Stimulated activated memory B cell treated with anti-CD40 and anti-IgM and Interleukin-4, amounts not matched to agents 10 μg/mL and 1 μg/mL and 100 μg/mL, for 72 hours (primary cell): ENCODE measurements around the gene TMEM141.

Source experiments
- ATAC-seq: fragments of 150-1000 bp; cut with Tn5 transposase; 2 replicates; pipeline ENCODE4 v1.10.0; 2021
- H3K27ac Mint-ChIP-seq: one replicate; pipeline ENCODE4 v1.8.0; 2022; ENCODE audit warnings: mild to moderate bottlenecking, mixed read lengths
- H3K27me3 Mint-ChIP-seq: one replicate; pipeline ENCODE4 v1.8.0; 2022; ENCODE audit warnings: mixed read lengths
- H3K36me3 Mint-ChIP-seq: one replicate; pipeline ENCODE4 v1.8.0; 2022; ENCODE audit warnings: mixed read lengths
- H3K4me1 Mint-ChIP-seq: one replicate; pipeline ENCODE4 v1.8.0; 2022; ENCODE audit warnings: mixed read lengths
- H3K4me3 Mint-ChIP-seq: one replicate; pipeline ENCODE4 v1.8.0; 2022; ENCODE audit warnings: mild to moderate bottlenecking, moderate library complexity, mixed read lengths
- H3K9me3 Mint-ChIP-seq: one replicate; pipeline ENCODE4 v1.8.0; 2022; ENCODE audit warnings: mixed read lengths

Gene TMEM141

GRCh38 chr9:136790640-136791515 lies at the start of gene TMEM141:
Gene TMEM141 (plus strand): TSS chr9:136791344. CDS start chr9:136791371, 27 bp downstream.
- H3K27me3 Mint-ChIP-seq, result peaks cover 18% of the 10 kb centered on the region
- no peaks in the 10 kb centered on the region for H3K36me3 Mint-ChIP-seq
- ATAC-seq, result peak; percentile 96
- H3K4me1 Mint-ChIP-seq, result peaks cover 28% of the 10 kb centered on the region
- H3K27ac Mint-ChIP-seq, result peak within 1 kb of the TSS; percentile 92
- H3K4me3 Mint-ChIP-seq, result peak within 1 kb of the TSS; percentile 91
- H3K9me3 Mint-ChIP-seq, result no peaks in the 10 kb centered on the region

- Mint-ChIP-seq H3K4me1 (peaks cover 47% of the 10 kb centered on the region), H3K27me3 (no peaks in the 10 kb centered on the region), H3K4me3 (peak overlapping the region; percentile 84), H3K36me3 (peaks cover 18% of the 10 kb centered on the region), H3K27ac (peak overlapping the region; percentile 86), H3K9me3 (no peaks in the 10 kb centered on the region)
- peak; percentile 75 for ATAC-seq
Measured at GRCh38 chr9:136741883-136742571, 49.1 kb upstream of the TMEM141 start.

- peaks cover 18% of the 10 kb centered on the region for H3K36me3 Mint-ChIP-seq
Measured at GRCh38 chr9:136742591-136743391, 48.4 kb upstream of the TMEM141 start, which contains the start of gene LCN10. Gene LCN10 (minus strand): TSS chr9:136742940. CDS start chr9:136742903, 37 bp downstream.

GRCh38 chr9:136743639-136744211 lies 47.4 kb upstream of the TMEM141 start:
- Mint-ChIP-seq H3K27me3 (no peaks in the 10 kb centered on the region), H3K36me3 (peaks cover 8% of the 10 kb centered on the region), H3K9me3 (no peaks in the 10 kb centered on the region), H3K27ac (peak overlapping the region; percentile 86), H3K4me1 (peaks cover 64% of the 10 kb centered on the region), H3K4me3 (peak overlapping the region; percentile 26)
- ATAC-seq, result no peak

More at GRCh38 chr9:136742591-136743391, 48.4 kb upstream of the TMEM141 start, which contains the start of gene LCN10:
- H3K27me3 Mint-ChIP-seq, result no peaks in the 10 kb centered on the region
- H3K27ac Mint-ChIP-seq, result peak within 1 kb of the TSS; percentile 86
- peaks cover 54% of the 10 kb centered on the region for H3K4me1 Mint-ChIP-seq
- H3K4me3 Mint-ChIP-seq, result peak within 1 kb of the TSS; percentile 84
- no peak for ATAC-seq
- H3K9me3 Mint-ChIP-seq, result no peaks in the 10 kb centered on the region

- no peak overlapping the region for H3K4me3 Mint-ChIP-seq
- H3K27me3 Mint-ChIP-seq, result no peaks in the 10 kb centered on the region
- peaks cover 74% of the 10 kb centered on the region for H3K4me1 Mint-ChIP-seq
- no peaks in the 10 kb centered on the region for H3K9me3 Mint-ChIP-seq
- peak overlapping the region; percentile 86 for H3K27ac Mint-ChIP-seq
- H3K36me3 Mint-ChIP-seq, result no peaks in the 10 kb centered on the region
- no peak for ATAC-seq
Measured at GRCh38 chr9:136744773-136745172, 46.4 kb upstream of the TMEM141 start.

- H3K4me1 Mint-ChIP-seq, result peaks cover 77% of the 10 kb centered on the region
- peak overlapping the region; percentile 86 for H3K27ac Mint-ChIP-seq
- peaks cover under 1% of the 10 kb centered on the region for H3K9me3 Mint-ChIP-seq
- no peaks in the 10 kb centered on the region for H3K27me3 Mint-ChIP-seq
- no peak overlapping the region for H3K4me3 Mint-ChIP-seq
- ATAC-seq, result no peak
- no peaks in the 10 kb centered on the region for H3K36me3 Mint-ChIP-seq
Measured at GRCh38 chr9:136745389-136746154, 45.6 kb upstream of the TMEM141 start.

- Mint-ChIP-seq H3K4me3 (no peak overlapping the region), H3K27ac (no peak overlapping the region)
Measured at GRCh38 chr9:136746155-136746490, 45.0 kb upstream of the TMEM141 start.

GRCh38 chr9:136746621-136747020 lies 44.5 kb upstream of the TMEM141 start:
- no peak overlapping the region for H3K4me3 Mint-ChIP-seq
- H3K27ac Mint-ChIP-seq, result peak overlapping the region; percentile 46
- no peaks in the 10 kb centered on the region for H3K27me3 Mint-ChIP-seq
- no peaks in the 10 kb centered on the region for H3K36me3 Mint-ChIP-seq
- peaks cover 73% of the 10 kb centered on the region for H3K4me1 Mint-ChIP-seq
- no peak for ATAC-seq
- H3K9me3 Mint-ChIP-seq, result peaks cover 7% of the 10 kb centered on the region

More at GRCh38 chr9:136746155-136746490, 45.0 kb upstream of the TMEM141 start:
- ATAC-seq, result no peak
- peaks cover 77% of the 10 kb centered on the region for H3K4me1 Mint-ChIP-seq
- H3K36me3 Mint-ChIP-seq, result no peaks in the 10 kb centered on the region
- no peaks in the 10 kb centered on the region for H3K27me3 Mint-ChIP-seq
- peaks cover 6% of the 10 kb centered on the region for H3K9me3 Mint-ChIP-seq

DNA sequence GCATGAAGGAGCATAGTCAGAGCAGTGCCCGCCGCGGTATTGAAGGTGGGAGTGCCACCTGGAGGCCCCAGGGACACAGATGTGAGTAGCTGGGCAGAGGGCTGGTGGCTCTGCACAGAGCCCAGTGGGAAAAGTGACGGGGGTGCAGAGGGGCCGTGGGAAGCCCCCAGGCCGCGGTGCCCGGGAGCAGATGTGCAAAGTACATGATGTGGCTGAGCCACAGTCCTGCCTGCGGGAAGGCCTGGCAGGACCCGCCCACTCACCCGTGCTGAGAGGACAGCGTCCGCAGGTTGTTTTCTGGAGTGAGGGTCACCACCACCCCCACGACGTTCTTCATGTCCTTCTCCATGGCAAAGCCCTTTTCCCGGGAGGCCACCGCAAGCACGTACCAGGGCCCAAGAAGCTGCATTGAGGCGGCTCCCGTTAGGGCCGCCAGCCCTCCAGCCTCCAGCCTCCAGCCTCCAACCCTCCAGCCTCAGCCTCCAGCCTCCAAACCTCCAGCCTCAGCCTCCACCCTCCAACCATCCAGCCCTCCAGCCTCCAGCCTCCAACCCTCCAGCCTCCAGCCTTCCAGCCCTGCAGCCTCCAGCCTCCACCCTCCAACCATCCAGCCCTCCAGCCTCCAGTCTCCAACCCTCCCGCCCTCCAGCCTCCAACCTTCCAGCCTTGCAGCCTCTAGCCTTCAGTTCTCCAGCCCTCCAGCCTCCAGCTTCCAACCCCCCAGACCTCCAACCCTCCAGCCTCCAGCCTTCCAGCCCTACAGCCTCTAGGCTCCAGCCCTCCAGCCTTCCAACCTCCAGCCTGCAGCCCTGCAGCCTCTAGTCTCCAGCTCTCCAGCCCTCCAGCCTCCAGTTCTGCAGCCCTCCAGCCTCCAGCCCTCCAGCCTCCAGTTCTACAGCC lies 43.7 kb upstream of the TMEM141 start:
- no peaks in the 10 kb centered on the region for H3K27me3 Mint-ChIP-seq
- H3K4me1 Mint-ChIP-seq, result peaks cover 65% of the 10 kb centered on the region
- H3K36me3 Mint-ChIP-seq, result peaks cover 3% of the 10 kb centered on the region
- peaks cover 11% of the 10 kb centered on the region for H3K9me3 Mint-ChIP-seq
- H3K27ac Mint-ChIP-seq, result peak overlapping the region; percentile 86
- no peak overlapping the region for H3K4me3 Mint-ChIP-seq
- no peak for ATAC-seq

- Mint-ChIP-seq H3K4me3 (peak within 1 kb of the TSS; percentile 11), H3K27me3 (no peaks in the 10 kb centered on the region), H3K9me3 (peaks cover 14% of the 10 kb centered on the region), H3K4me1 (peaks cover 57% of the 10 kb centered on the region), H3K36me3 (peaks cover 8% of the 10 kb centered on the region), H3K27ac (peak within 1 kb of the TSS; percentile 86)
- ATAC-seq, result no peak
Measured at GRCh38 chr9:136748201-136748600, 42.9 kb upstream of the TMEM141 start, which contains the start of gene LCN6. Gene LCN6 (minus strand): TSS chr9:136748525. CDS start chr9:136748483, 42 bp downstream.

- peaks cover 14% of the 10 kb centered on the region for H3K9me3 Mint-ChIP-seq
- H3K27ac Mint-ChIP-seq, result peak overlapping the region; percentile 86
- H3K27me3 Mint-ChIP-seq, result no peaks in the 10 kb centered on the region
- ATAC-seq, result peak; percentile 14
- peak overlapping the region; percentile 11 for H3K4me3 Mint-ChIP-seq
- peaks cover 8% of the 10 kb centered on the region for H3K36me3 Mint-ChIP-seq
- peaks cover 50% of the 10 kb centered on the region for H3K4me1 Mint-ChIP-seq
Measured at GRCh38 chr9:136748666-136749611, 42.2 kb upstream of the TMEM141 start.

GRCh38 chr9:136750526-136750925 lies 40.6 kb upstream of the TMEM141 start:
- peaks cover 17% of the 10 kb centered on the region for H3K9me3 Mint-ChIP-seq
- H3K27ac Mint-ChIP-seq, result peak overlapping the region; percentile 86
- peaks cover 46% of the 10 kb centered on the region for H3K4me1 Mint-ChIP-seq
- no peak overlapping the region for H3K4me3 Mint-ChIP-seq
- ATAC-seq, result peak; percentile 56
- no peaks in the 10 kb centered on the region for H3K27me3 Mint-ChIP-seq
- H3K36me3 Mint-ChIP-seq, result peaks cover 11% of the 10 kb centered on the region
